ENCODE results near the gene GIMAP8. TPM values are rescaled to one million over a fixed set of nuclear protein-coding genes. Genes with fewer than 3 reads are reported as not detected.

The GIMAP8 gene
- total RNA-seq, 1 experiment from 2014 or later = not detected

GRCh38 chr7:150441524-150441923 lies 8.9 kb upstream of the GIMAP8 start:
- Histone ChIP-seq H4K20me1 (ENCODE audit: insufficient read depth, low read depth, low read length) (no peaks in the 10 kb centered on the region), H2AFZ (ENCODE audit: low read length) (no peak overlapping the region), H3K27ac (ENCODE audit: low read length) (no peak overlapping the region), H3K79me2 (ENCODE audit: low read length) (no peaks in the 10 kb centered on the region), H3K4me3 (ENCODE audit: low read length) (no peak overlapping the region), H3K9me3 (ENCODE audit: low read length) (no peaks in the 10 kb centered on the region), H3K9me2 (replicated peaks; ENCODE audit: insufficient read depth, low read length) (no peaks in the 10 kb centered on the region), H3K36me3 (ENCODE audit: insufficient read depth, low read length) (no peaks in the 10 kb centered on the region), H3K4me2 (ENCODE audit: low read depth, low read length, poor library complexity, severe bottlenecking) (no peak overlapping the region), H3K9ac (ENCODE audit: low read length) (no peak overlapping the region), H3K4me1 (ENCODE audit: low read length) (peaks cover 7% of the 10 kb centered on the region), H3K27me3 (ENCODE audit: low read length) (no peaks in the 10 kb centered on the region)
- no peak for DNase-seq

DNA sequence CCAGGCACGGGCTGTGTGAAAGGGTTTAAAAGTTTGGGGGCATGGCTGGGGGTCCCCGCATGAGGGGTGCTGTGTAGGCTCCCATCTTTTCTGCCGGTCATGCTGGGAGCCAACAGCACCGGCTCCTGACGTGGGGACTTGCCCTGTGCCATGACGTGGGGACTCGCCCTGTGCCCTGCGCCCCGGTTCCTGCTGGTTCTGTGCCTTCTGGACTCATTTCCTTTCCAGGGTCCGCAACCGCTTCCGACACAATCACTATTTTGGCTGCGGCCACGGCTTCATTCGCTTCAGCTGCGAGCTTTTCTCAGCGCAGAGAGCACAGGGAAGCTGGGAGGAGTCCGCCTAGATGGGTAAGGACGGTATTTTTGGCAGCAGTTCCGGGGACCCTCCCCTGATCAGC lies 7.6 kb upstream of the GIMAP8 start:
- Histone ChIP-seq H4K20me1 (ENCODE audit: insufficient read depth, low read depth, low read length) (no peaks in the 10 kb centered on the region), H3K4me2 (ENCODE audit: low read depth, low read length, poor library complexity, severe bottlenecking) (no peak overlapping the region), H3K36me3 (ENCODE audit: insufficient read depth, low read length) (no peaks in the 10 kb centered on the region), H3K79me2 (ENCODE audit: low read length) (no peaks in the 10 kb centered on the region), H3K27me3 (ENCODE audit: low read length) (no peaks in the 10 kb centered on the region), H3K9ac (ENCODE audit: low read length) (no peak overlapping the region), H2AFZ (ENCODE audit: low read length) (no peak overlapping the region), H3K4me1 (ENCODE audit: low read length) (peaks cover 7% of the 10 kb centered on the region), H3K27ac (ENCODE audit: low read length) (no peak overlapping the region), H3K9me2 (replicated peaks; ENCODE audit: insufficient read depth, low read length) (no peaks in the 10 kb centered on the region), H3K4me3 (ENCODE audit: low read length) (no peak overlapping the region), H3K9me3 (ENCODE audit: low read length) (no peaks in the 10 kb centered on the region)
- no peak for DNase-seq

GRCh38 chr7:150443793-150444540 lies 6.5 kb upstream of the GIMAP8 start:
- H3K79me2 ChIP-seq (ENCODE audit: low read length) = no peaks in the 10 kb centered on the region

GRCh38 chr7:150444674-150445365 lies 5.6 kb upstream of the GIMAP8 start:
- H3K27ac ChIP-seq (ENCODE audit: low read length) = no peak overlapping the region
- no peaks in the 10 kb centered on the region for H3K9me3 ChIP-seq (ENCODE audit: low read length)
- no peak overlapping the region for H2AFZ ChIP-seq (ENCODE audit: low read length)
- H3K27me3 ChIP-seq (ENCODE audit: low read length) = no peaks in the 10 kb centered on the region
- no peak overlapping the region for H3K9ac ChIP-seq (ENCODE audit: low read length)
- no peaks in the 10 kb centered on the region for H3K79me2 ChIP-seq (ENCODE audit: low read length)
- no peak overlapping the region for H3K4me2 ChIP-seq (ENCODE audit: low read depth, low read length, poor library complexity, severe bottlenecking)
- DNase-seq = no peak
- H3K4me3 ChIP-seq (ENCODE audit: low read length) = no peak overlapping the region
- H3K9me2 ChIP-seq (replicated peaks; ENCODE audit: insufficient read depth, low read length) = no peaks in the 10 kb centered on the region
- H3K4me1 ChIP-seq (ENCODE audit: low read length) = peaks cover 7% of the 10 kb centered on the region
- H3K36me3 ChIP-seq (ENCODE audit: insufficient read depth, low read length) = no peaks in the 10 kb centered on the region
- no peaks in the 10 kb centered on the region for H4K20me1 ChIP-seq (ENCODE audit: insufficient read depth, low read depth, low read length)

More at GRCh38 chr7:150443793-150444540, 6.5 kb upstream of the GIMAP8 start:
- H3K27ac ChIP-seq (ENCODE audit: low read length) = no peak overlapping the region
- H4K20me1 ChIP-seq (ENCODE audit: insufficient read depth, low read depth, low read length) = no peaks in the 10 kb centered on the region
- H3K9me3 ChIP-seq (ENCODE audit: low read length) = no peaks in the 10 kb centered on the region
- H2AFZ ChIP-seq (ENCODE audit: low read length) = no peak overlapping the region
- no peak overlapping the region for H3K4me2 ChIP-seq (ENCODE audit: low read depth, low read length, poor library complexity, severe bottlenecking)
- no peak for DNase-seq
- H3K27me3 ChIP-seq (ENCODE audit: low read length) = no peaks in the 10 kb centered on the region
- H3K4me3 ChIP-seq (ENCODE audit: low read length) = no peak overlapping the region
- no peak overlapping the region for H3K9ac ChIP-seq (ENCODE audit: low read length)
- no peaks in the 10 kb centered on the region for H3K9me2 ChIP-seq (replicated peaks; ENCODE audit: insufficient read depth, low read length)
- no peaks in the 10 kb centered on the region for H3K36me3 ChIP-seq (ENCODE audit: insufficient read depth, low read length)
- H3K4me1 ChIP-seq (ENCODE audit: low read length) = peaks cover 7% of the 10 kb centered on the region

DNA sequence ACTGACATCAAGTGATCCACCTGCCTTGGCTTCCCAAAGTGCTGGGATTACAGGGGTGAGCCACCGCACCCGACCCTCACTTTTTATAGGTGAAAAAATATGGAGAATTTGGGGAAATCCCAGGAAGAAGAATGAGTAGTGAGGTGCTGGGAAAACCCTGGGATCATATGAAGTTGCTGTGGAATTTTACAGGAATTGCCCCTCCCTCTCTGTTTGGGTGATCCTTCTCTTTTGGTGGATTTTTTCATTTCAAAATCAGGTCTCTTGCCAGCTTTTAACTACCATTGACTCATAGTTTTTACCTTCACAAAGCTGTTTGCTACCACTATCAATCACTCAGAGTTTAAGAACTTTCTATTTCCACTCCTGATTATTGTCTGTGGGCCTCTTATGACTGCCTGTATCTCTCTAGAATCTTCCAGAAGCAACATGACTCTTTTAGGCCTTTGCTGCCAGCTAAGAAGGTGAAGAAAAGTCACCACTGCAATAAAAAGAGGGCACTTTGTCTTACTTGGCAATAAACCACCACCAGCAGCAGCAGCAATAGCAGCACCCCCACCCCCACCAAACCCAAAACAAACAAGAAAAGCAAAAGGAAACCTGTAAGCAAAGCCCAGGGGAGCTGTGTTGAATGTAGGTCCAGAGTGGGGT lies 4.0 kb upstream of the GIMAP8 start:
- no peak overlapping the region for H3K9ac ChIP-seq (ENCODE audit: low read length)
- H3K36me3 ChIP-seq (ENCODE audit: insufficient read depth, low read length) = no peaks in the 10 kb centered on the region
- no peak overlapping the region for H2AFZ ChIP-seq (ENCODE audit: low read length)
- H3K9me2 ChIP-seq (replicated peaks; ENCODE audit: insufficient read depth, low read length) = no peaks in the 10 kb centered on the region
- peaks cover 16% of the 10 kb centered on the region for H3K4me1 ChIP-seq (ENCODE audit: low read length)
- H3K4me3 ChIP-seq (ENCODE audit: low read length) = no peak overlapping the region
- H3K27me3 ChIP-seq (ENCODE audit: low read length) = no peaks in the 10 kb centered on the region
- no peak for DNase-seq
- H3K4me2 ChIP-seq (ENCODE audit: low read depth, low read length, poor library complexity, severe bottlenecking) = no peak overlapping the region
- no peaks in the 10 kb centered on the region for H3K79me2 ChIP-seq (ENCODE audit: low read length)
- H3K27ac ChIP-seq (ENCODE audit: low read length) = no peak overlapping the region
- no peaks in the 10 kb centered on the region for H3K9me3 ChIP-seq (ENCODE audit: low read length)
- no peaks in the 10 kb centered on the region for H4K20me1 ChIP-seq (ENCODE audit: insufficient read depth, low read depth, low read length)

- Histone ChIP-seq H2AFZ (ENCODE audit: low read length) (no peak overlapping the region), H3K36me3 (ENCODE audit: insufficient read depth, low read length) (no peaks in the 10 kb centered on the region), H3K9ac (ENCODE audit: low read length) (no peak overlapping the region), H3K4me2 (ENCODE audit: low read depth, low read length, poor library complexity, severe bottlenecking) (no peak overlapping the region), H3K9me2 (replicated peaks; ENCODE audit: insufficient read depth, low read length) (no peaks in the 10 kb centered on the region), H3K4me1 (ENCODE audit: low read length) (peaks cover 21% of the 10 kb centered on the region), H3K27me3 (ENCODE audit: low read length) (no peaks in the 10 kb centered on the region), H3K79me2 (ENCODE audit: low read length) (no peaks in the 10 kb centered on the region), H3K27ac (ENCODE audit: low read length) (no peak overlapping the region), H4K20me1 (ENCODE audit: insufficient read depth, low read depth, low read length) (no peaks in the 10 kb centered on the region), H3K4me3 (ENCODE audit: low read length) (no peak overlapping the region), H3K9me3 (ENCODE audit: low read length) (no peaks in the 10 kb centered on the region)
- DNase-seq = no peak
Observed at GRCh38 chr7:150447966-150448788, 2.3 kb upstream of the GIMAP8 start.

DNA sequence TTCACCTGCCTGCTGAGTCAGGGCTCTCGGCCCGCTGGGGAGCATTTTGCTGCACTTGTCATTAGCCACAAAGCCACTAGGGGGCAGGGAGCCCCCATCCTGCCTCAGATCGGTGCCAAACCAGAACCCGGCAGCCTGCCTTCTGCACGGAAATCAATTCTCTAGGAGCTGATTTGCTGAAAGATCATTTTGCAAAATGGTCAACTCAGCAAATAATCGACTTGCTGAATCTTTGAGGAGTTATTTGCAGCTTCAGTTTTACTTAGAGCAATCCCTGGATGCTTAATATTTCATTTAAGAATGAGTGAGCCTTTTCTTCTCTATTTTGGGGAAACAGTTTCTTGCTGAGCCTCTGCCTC lies 1.7 kb upstream of the GIMAP8 start:
- peaks cover 21% of the 10 kb centered on the region for H3K4me1 ChIP-seq (ENCODE audit: low read length)
- no peaks in the 10 kb centered on the region for H3K9me3 ChIP-seq (ENCODE audit: low read length)
- no peak overlapping the region for H3K4me3 ChIP-seq (ENCODE audit: low read length)
- DNase-seq = peak; percentile 85
- no peak overlapping the region for H3K4me2 ChIP-seq (ENCODE audit: low read depth, low read length, poor library complexity, severe bottlenecking)
- H3K27me3 ChIP-seq (ENCODE audit: low read length) = no peaks in the 10 kb centered on the region
- no peaks in the 10 kb centered on the region for H3K9me2 ChIP-seq (replicated peaks; ENCODE audit: insufficient read depth, low read length)
- H3K36me3 ChIP-seq (ENCODE audit: insufficient read depth, low read length) = no peaks in the 10 kb centered on the region
- H4K20me1 ChIP-seq (ENCODE audit: insufficient read depth, low read depth, low read length) = no peaks in the 10 kb centered on the region
- H3K27ac ChIP-seq (ENCODE audit: low read length) = no peak overlapping the region
- no peaks in the 10 kb centered on the region for H3K79me2 ChIP-seq (ENCODE audit: low read length)
- H3K9ac ChIP-seq (ENCODE audit: low read length) = no peak overlapping the region
- no peak overlapping the region for H2AFZ ChIP-seq (ENCODE audit: low read length)

Measured in Karpas-422 (cell line).